Activated gamma-delta T cell treated with Interleukin-2 at 50 U/mL for 16 hours (primary cell): ENCODE data around the gene GATA3.

ENCODE experiments used
- DNase-seq: peaks from one replicate; pipeline ENCODE4 v3.0.0-alpha.2; 2020

GATA3 gene

DNA sequence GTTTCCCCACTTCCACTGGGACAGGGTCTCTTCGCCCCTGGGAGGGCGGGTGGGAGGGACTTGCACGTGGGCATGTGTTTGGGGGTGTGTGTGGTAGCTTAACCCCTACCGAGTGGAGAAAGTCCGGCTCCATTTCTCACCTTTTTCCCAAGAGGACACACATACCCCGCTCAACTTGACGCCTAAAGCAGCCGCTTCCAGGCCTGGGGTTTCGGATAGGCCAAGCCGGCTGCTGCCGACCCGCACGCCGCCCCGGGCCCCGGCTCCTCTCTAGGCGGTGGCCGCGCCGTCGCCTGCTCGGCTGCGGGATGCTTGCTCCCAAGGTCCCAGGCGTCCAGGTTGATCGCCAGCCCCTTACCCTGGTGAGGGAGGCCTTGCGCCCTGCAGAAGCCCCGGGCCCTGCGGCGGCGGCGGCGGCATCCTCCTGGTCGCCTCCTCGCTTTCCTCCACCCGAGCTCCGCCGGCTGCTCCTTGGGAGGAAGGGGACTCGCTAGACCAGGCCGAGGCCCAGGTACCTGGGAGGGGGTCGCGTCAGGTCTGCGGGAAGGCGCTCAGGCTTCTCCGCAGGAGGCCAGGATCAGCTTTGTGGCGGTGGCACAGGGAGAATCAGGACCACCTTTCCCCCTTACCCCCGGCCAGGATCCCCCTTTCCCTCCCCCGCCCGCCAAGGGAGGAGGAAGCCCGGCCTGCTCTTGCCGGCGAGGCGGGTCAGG lies 3.2 kb upstream of the GATA3 start:
- no peak for DNase-seq

DNA sequence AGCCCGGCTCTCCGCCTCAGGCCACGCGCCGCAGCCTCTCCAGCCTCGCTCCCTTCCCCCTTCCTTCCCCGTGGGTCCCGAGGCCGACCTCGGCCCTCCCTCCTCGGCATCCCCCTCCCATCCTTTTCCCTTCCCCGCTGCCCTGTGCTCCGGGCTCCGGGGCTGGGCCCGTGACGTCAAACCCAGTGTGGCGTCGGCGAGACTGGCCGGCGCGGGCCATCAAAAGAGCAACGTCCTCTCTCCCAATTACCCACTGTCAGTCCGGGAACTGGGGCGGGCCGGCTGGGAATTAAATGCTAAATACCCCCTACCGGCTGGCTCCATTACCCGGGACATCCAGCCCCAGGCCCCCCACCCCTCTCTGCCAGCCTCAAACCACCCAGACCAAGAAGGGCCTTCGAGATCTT lies 2.6 kb upstream of the GATA3 start:
- no peak for DNase-seq

- DNase-seq = no peak
Observed at GRCh38 chr10:8052341-8052955, 2.0 kb upstream of the GATA3 start.

DNA sequence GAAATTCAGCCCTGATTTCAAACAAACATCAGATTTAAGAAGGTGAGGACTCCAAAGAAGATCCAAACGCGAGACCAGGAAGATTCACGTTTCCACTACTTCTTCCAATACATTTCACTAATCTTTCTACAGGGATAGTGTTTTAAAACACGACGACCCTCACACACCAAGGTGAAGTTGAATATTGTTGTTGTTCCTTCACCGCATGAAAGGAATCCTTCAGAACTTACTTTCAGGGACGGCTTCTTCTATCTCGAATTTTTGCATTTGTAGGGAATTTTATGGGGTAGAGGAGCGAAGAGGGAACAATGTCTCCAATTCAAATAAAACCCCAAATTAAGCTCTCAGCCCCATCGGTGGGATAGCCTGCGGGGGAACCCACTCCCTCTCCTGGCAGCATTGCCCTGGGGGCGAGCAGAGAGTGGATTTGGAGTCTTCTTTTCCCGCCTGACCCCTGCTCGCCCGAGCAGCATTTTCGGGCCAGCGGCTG lies 1.5 kb upstream of the GATA3 start:
- DNase-seq = no peak

DNA sequence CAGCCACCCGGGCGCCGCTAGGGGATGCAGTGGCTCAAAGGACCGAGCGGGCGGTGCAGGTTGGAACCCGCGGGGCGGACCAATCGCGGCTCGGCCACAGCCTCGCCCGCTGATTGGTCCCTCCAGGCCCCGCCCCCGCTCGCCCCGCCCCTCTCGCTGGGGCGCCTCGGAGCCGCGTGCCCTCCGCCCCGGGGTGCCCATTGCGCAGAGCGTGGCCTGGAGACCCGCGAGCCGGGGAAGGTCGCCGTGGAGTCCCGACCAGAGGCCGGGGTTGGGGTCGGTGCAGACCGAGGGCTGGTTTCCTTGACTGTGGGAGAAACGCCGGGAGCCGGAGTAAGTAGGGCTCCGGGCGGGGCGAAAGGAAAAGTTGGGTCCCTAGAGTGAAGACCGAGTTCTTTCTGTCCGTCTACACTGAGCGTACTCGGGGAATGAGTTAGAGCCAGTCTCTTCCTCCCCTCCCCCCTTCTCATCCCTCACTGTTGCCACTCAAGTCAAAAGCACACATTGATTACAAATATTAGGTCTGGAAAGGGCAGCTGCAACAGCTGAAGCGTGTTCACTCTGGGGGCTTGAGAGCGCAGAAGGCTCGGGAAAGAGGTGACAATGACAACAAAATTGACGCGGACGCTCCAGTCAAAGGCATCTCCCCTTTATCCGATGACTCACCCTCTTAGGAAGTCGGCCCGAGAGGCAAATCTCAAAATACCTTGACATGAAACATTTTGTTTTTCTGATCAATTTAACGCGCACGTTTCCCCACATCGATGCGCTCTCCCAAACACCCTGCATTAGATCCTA lies 843 bp upstream of the GATA3 start:
- DNase-seq = peak; percentile 95

DNA sequence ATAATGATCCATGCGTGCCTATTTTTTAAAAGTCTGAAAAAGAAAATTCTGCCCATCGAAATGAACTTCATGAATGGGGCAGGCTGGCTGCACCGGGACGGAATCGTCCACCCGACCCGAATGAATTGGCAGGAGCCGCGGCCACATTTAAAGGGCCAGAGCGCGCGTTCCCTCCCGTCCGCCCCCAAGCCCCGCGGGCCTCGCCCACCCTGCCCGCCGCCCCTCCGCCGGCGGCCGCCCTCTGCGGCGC lies 319 bp upstream of the GATA3 start:
- no peak for DNase-seq

GRCh38 chr10:8055420-8056349 lies 1.2 kb downstream of the GATA3 start:
- DNase-seq = peak; percentile 36

DNA sequence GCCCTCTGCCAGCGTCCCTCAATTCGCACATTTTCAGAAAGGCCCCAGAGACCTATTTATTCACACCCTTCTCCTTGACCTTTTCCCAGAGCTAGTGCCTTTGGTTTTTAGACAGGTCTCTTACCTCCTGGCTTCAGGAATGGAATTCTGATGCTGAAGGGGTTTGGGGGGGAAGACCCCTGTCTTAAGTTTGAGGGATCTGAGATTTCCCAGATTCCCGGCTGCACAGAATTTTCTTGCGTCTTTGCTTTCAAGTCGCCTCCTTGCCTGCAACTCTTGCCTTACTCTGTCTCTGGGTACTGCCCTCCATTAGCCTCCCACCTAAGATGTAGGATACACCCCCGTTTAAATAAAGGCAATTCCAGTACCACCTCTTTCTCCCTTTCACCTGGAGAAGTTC lies 1.9 kb downstream of the GATA3 start:
- DNase-seq = no peak

DNA sequence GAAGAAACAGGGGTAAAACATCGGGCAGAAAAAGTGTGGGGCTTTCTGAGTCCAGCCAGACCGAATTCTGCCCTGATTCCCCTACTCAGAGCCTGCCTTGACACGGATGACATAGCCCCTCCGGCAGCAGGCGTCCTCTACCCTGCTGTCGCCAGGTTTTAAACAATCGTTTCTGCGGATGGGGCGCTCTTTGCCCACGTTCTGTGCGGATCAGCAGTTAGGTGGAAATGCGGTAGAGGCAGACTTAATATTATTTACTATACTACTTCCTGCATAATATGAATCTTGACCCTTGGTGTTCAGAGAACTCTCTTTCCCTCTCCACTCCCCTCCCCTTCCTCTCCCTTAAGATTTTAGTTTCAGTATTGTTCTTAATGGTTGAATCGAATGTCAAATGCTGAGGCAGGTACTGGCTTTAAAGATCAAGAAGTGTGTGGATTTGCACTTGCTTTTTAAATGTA lies 2.4 kb downstream of the GATA3 start:
- DNase-seq = peak; percentile 46

DNA sequence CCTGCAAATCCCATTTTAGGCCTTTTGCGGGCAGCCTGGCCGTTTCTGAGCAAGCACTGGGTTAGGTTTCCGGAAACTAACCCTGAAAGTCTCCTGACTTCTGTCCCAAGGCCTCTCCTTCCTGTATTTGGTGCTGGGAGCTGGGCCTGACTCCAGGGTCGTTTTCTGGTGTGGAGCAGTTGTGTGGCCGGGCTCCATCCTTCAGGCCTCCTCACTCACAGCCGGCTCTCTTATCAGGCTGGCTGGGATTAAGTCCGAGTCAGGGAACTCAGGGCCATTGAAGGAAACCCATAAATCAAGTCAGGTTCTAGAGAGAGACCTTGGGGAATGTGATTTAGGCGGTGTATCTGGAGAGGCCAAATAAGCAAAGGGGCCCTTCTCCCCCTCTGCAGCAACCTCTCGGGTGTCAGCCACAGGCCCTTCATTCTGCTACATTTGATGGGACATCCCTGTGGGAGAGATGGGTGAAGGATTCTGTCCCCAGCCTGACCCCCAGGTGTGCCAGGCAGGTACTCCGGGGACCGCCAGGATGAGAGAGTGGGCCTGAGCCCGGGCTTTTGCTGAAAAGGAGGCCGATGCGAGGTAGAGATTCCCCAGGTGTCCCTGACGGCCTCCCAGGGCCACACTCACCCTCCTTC lies 3.3 kb downstream of the GATA3 start:
- no peak for DNase-seq

GRCh38 chr10:8058274-8059111 lies 4.0 kb downstream of the GATA3 start:
- DNase-seq = no peak

GRCh38 chr10:8059191-8059936 lies 4.9 kb downstream of the GATA3 start:
- no peak for DNase-seq

DNA sequence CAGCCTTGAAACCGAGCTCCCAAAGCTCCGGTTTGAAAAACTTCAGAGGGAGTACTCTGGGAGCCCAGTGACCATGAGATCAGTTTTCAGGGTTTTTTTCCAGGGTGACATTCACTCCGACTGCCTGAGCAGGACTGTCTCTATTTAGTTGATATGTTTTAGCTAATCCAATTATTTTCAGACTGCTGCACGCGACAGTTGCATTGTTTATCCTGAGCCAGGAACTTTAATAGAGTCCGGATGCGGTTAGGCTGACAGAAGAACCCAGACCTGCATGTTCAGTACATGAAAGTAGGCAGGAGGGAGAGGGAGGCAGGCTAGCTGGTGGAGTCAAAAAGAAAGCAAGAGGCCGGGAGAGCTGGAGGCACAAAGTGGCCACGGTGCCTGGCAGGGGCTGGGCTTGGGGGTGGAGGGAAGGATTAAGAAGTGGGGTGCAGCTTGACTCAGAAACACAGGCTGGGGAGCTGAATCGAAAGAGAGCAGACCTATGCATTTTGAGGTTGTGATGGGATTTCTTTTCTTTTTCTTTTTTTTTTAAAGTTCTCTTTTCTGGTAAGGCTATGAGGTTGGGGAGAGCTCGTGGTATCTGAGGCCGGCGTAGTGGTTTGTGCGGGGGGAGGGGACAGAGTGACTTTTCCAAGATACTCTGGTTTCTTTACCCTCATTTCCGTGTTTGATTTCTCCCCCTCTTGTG lies 5.7 kb downstream of the GATA3 start:
- DNase-seq = peak; percentile 55

DNA sequence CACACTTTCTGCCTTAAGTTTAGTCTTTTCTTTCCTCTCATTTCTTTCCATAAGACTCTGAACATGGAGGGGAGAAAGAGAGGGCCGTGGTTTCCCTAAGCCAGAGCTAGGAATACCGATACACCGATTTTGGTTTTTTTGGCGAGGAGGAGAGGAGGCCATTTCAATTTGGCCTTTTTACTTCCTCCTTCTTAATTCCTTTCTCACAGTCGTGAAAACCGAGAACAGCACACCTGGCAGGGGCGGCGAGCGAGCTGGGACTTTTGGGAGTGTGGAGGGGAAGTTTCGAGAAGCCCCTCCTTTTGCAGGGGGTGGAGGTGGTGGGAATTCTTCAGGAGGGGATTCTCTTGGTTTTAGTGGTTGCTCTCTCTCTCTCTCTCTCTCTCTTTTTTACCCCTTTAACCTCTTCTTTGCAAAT lies 6.2 kb downstream of the GATA3 start:
- no peak for DNase-seq

DNA sequence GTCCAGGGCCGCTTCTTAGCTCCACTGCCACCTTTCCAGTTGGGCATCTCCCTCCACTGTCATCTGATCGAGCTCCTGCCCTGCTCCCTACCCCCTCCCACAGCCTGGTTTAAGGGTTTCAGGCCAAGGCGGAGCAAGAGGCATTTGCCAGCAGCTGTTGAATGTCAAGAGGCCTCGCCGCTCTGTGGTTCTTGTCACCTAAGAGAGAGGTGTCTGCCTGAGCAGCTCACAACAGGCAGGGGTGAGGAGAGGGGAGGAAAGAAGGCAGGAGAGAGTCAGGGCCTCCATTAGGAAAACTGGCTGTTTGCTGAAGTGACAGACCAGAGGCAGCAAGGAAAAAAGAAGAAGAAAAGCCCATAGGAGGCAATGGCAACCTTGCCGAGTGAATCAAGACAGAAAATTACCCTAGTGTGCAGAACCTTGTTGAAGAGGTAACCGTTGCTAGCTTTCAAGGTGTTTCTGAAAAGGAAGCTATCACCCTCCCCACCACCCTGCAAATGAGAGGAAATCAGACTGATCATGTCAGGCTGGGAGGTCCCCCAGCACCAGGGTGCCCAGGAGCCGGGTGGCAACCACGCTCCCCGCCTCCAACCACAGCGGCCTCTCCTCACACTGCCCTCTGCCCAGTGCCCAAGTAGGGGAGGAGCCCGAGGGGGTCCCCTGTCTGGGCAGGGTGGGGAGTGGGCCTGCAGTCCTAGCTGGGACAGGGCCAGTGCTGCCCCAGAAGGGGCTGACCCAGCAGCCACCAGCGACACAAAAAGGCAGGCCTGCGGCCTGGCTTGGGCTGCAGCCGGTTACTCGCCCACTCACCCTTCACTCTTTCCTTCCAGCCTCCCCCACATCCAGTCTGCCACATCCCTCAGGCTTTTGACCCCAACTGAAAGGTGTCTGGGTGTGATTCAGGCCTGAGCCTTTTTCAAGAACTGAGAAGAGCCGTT lies 7.1 kb downstream of the GATA3 start:
- DNase-seq = peak; percentile 61

DNA sequence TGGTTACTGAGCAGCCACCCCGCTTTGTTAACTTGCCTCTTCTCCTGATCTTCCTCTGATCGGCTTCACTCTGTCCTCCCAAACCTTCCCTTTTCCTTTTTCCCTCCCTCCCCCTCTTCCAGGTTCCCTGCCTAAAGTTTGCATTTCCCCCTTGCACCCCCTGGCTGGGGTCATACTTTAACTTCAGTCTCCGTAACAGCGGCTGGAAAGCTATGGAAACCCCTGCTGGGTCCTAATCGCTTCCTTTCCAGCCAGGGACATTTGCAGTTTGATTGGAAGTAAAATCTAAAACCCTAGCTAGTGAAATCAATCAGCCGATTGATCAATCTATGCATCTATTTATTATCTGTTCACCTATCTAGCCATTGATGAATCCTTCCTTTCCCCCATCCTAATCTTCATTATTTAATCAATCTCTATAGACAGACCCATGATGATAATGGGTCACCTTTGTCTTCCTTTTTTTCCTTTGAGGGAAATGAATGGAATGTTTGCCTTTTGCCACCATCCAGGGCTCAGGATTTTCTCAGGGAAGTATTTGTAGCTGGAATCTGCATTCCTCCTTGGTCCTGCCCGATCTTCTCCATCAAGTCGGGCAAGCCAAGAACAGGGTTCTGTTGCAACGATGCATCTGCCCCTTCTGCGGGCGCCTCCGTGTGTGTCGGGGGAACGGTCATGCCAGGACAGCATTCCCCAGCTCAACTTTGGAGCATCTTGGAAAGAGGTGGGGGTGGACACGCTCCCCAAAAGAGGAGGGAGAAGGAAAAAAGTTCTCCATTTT lies 8.8 kb downstream of the GATA3 start:
- no peak for DNase-seq

GRCh38 chr10:8063935-8064334 lies 9.4 kb downstream of the GATA3 start:
- no peak for DNase-seq

GRCh38 chr10:8064436-8064835 lies 9.9 kb downstream of the GATA3 start:
- DNase-seq = no peak
